GM12878 (cell line): Measurements from ENCODE around the gene SSR1. TPM values are rescaled to one million over a fixed set of nuclear protein-coding genes. Genes with fewer than 3 reads are reported as not detected.

Experiments
- CREM ChIP-seq: IDR thresholded peaks from 2 replicates; pipeline ENCODE4 v1.6.1; 2014; ENCODE audit warnings: antibody characterized with exemption, low read depth
- CTCF ChIP-seq, 3 experiments: IDR thresholded peaks in 2 of 3; conservative IDR thresholded peaks in 1 of 3; 2 replicates each; pipeline ENCODE4 v1.5.1; 2011; ENCODE audit warnings: low read depth in 3 of 3, low read length in 3 of 3, mild to moderate bottlenecking in 3 of 3, control low read depth in 2 of 3, moderate library complexity in 2 of 3, inconsistent platforms in 1 of 3, mixed read lengths in 1 of 3; ENCODE audit not compliant: control insufficient read depth in 2 of 3, insufficient read depth in 1 of 3; ENCODE audit errors: extremely low read depth in 1 of 3
- E2F4 ChIP-seq: IDR thresholded peaks from 2 replicates; pipeline ENCODE4 v1.6.1; 2012; ENCODE audit warnings: low read depth, low read length, improper control_type of control experiment
- E2F8 ChIP-seq: fragments of 450-650 bp; IDR thresholded peaks from 2 replicates; pipeline ENCODE4 v1.6.1; 2018; ENCODE audit warnings: mild to moderate bottlenecking, low read depth, moderate library complexity; ENCODE audit not compliant: partially characterized antibody
- MLLT1 ChIP-seq: fragments of 450-650 bp; IDR thresholded peaks from 2 replicates; pipeline ENCODE4 v1.6.1; 2016; ENCODE audit warnings: mild to moderate bottlenecking
- NFIC ChIP-seq: IDR thresholded peaks from 2 replicates; pipeline ENCODE4 v1.6.1; 2012; ENCODE audit warnings: low read depth, mild to moderate bottlenecking, inconsistent platforms, low read length, moderate library complexity
- NFXL1 ChIP-seq: fragments of 450-650 bp; IDR thresholded peaks from 2 replicates; pipeline ENCODE4 v1.6.1; 2017; ENCODE audit warnings: antibody characterized with exemption, mild to moderate bottlenecking, borderline replicate concordance
- NFYA ChIP-seq: IDR thresholded peaks from 2 replicates; pipeline ENCODE4 v1.6.1; 2011; ENCODE audit warnings: low read depth, mild to moderate bottlenecking, low read length, improper control_type of control experiment, borderline replicate concordance
- RBBP5 ChIP-seq: fragments of 200-600 bp; sonication (generic); conservative IDR thresholded peaks from 2 replicates; pipeline ENCODE4 v1.6.1; 2016
- RUNX3 ChIP-seq: IDR thresholded peaks from 2 replicates; pipeline ENCODE4 v1.6.1; 2012; ENCODE audit warnings: low read length, inconsistent platforms
- SKIL ChIP-seq: fragments of 450-650 bp; IDR thresholded peaks from 2 replicates; pipeline ENCODE4 v1.6.1; 2017; ENCODE audit warnings: mild to moderate bottlenecking, low read depth, inconsistent platforms; ENCODE audit not compliant: poor library complexity, severe bottlenecking
- polyA plus RNA-seq, 11 experiments: library from polyadenylated mRNA; depleted of rRNA in 4 of 11; unstranded in 6 of 11; stranded (reverse) in 5 of 11; fragments of >200 nt; fragmentation: Nextera tagmentation in 4 of 11; fragmentation: Illumina TruSeq in 1 of 11; extraction: Ambion mirVana in 4 of 11; extraction: Trizol in 1 of 11; gene quantifications; 1 replicate in 1 of 11; 2 replicates in 10 of 11; pipeline versions ENCODE4 v1.2.1 to v1.2.3, GENCODE V29; 2011 to 2016; ENCODE audit warnings: inconsistent platforms in 2 of 11, missing spikeins in 2 of 11, low read depth in 1 of 11
- total RNA-seq, 4 experiments: library from RNA; depleted of rRNA in 3 of 4; stranded (reverse); fragments of >200 nt in 3 of 4; fragmentation: Illumina TruSeq in 1 of 4; extraction: Trizol in 1 of 4; gene quantifications; 2 replicates each; pipeline versions ENCODE4 v1.2.1 to v1.2.3, GENCODE V29; 2013 to 2021

SSR1 gene
- total and polyA plus RNA-seq, 10 of the 15 experiments (the other 5 are each of a cell fraction or from before 2014, with no cell fraction given): 42.0 to 209 (median 128) TPM

- TF ChIP-seq SKIL (no peak), RUNX3 (no peak), NFIC (no peak), E2F4 (no peak), E2F8 (no peak), NFXL1 (no peak), CREM (peak; percentile 24; the same call in 1 of the 2 replicates), MLLT1 (0 out of 2 replicates have a peak, but pooled peaks have one; percentile 15), NFYA (no peak), RBBP5 (no peak), CTCF (IDR thresholded peaks at IDR 0.05 in 2 of 3, conservative IDR thresholded peaks at IDR 0.05 in 1 of 3; ENCODE audit: control insufficient read depth in 2 of 3, extremely low read depth in 1 of 3, insufficient read depth in 1 of 3, low read depth in 3 of 3, low read length in 3 of 3) (no peak)
Observed at GRCh38 chr6:7311917-7312615, 933 bp downstream of the SSR1 start (continued).
